ENCODE measurements around the gene BCAS2.
A peak's percentile ranks its signal among the peaks of the same experiment; 100 is the strongest.

BCAS2 gene
- 30.7 to 98.9 (median 88.0) reads per million in 9 experiments for total RNA-seq

DNA sequence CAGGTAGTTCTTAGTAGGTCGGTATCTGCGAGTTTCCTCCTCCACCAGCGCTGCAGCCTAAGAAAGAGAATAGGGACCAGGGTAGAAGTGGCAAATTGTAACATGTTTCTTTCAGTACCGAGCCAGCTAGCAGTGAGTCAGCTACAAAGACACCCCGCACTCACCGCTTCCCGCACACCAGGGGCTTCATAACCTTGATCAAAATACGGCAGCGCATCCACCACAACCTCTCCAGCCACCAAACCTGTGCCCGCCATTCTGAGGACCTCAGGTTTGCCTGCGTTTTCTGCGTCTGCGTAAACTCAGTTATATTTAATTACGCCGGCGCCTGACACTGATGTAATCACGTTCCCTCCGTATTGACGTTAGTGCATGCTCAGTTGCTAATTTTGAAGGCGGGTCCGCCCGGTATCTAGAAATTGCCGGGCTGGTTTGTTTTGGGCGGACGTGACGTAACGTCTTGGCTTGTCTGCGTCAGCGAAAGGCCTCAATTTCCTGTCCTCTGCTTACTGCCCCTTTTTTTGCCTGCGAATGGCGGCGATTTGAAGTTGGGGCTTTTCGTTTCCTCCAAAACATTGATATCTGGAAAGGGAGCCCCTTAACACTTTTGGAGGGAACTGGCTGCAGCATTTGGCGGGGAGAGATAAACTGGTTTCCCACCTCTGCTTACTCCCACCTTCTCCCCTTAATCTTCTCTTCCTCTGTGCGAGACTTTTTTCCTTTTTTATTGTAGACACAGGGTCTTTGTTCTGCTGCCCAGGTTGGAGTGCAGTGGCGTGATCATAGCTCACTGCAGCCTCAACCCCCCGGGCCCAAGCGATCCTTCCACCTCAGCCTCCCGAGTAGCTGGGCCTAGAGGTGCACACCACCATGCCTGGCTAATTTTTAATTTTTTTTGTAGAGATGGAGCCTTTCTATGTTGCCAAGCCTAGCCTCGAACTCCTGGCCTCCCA is at the start of gene BCAS2:
TSS of gene BCAS2 (minus strand) at position 281 of the 953 bp plus-strand sequence. CDS start at position 257, 24 bp downstream.
- no peaks in the 10 kb centered on the region for H3K9me3 Mint-ChIP-seq
- peak within 1 kb of the TSS; percentile 99 for H3K27ac Mint-ChIP-seq
- peaks cover 44% of the 10 kb centered on the region for H3K36me3 Mint-ChIP-seq (ENCODE audit: insufficient read depth)
- peak; percentile 93 for ATAC-seq (replicated peaks)
- DNase-seq = peak; percentile 92 to 95 (median 95)
- peaks cover 14 to 33% of the 10 kb centered on the region in 2 donors for H3K4me1 Mint-ChIP-seq (ENCODE audit: low read depth in 2 of 2)
- peak within 1 kb of the TSS; percentile 90 to 98 for H3K4me3 Mint-ChIP-seq
- no peaks in the 10 kb centered on the region for H3K27me3 Mint-ChIP-seq

DNA sequence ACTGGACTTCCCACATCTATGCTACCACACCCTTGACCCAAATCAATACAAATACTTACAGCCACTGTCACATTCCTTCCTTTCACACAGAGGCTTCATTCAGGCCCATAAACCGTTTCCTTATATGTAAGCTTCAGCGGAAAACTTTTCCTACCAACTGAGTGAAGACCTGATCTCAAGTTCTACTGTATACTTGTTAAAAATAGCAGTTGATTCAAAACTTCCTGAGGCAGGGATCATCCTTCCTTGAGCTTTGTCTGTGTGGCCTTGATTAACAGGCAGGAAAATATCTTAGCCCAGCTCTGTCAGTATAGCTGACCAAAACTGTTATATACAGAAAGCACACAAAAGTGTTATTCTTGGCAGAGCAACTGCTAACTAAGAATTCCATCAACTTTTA is 45.7 kb upstream of the BCAS2 start:
- H3K36me3 Mint-ChIP-seq (ENCODE audit: insufficient read depth) = no peaks in the 10 kb centered on the region
- DNase-seq (no peak), ATAC-seq (replicated peaks) (no peak)
- H3K4me1 Mint-ChIP-seq (ENCODE audit: low read depth in 2 of 2) = no peaks in the 10 kb centered on the region
- H3K9me3 Mint-ChIP-seq = no peaks in the 10 kb centered on the region
- H3K27ac Mint-ChIP-seq = no peak overlapping the region
- no peak overlapping the region for H3K4me3 Mint-ChIP-seq
- peaks cover 11 to 33% of the 10 kb centered on the region in 2 donors for H3K27me3 Mint-ChIP-seq

DNA sequence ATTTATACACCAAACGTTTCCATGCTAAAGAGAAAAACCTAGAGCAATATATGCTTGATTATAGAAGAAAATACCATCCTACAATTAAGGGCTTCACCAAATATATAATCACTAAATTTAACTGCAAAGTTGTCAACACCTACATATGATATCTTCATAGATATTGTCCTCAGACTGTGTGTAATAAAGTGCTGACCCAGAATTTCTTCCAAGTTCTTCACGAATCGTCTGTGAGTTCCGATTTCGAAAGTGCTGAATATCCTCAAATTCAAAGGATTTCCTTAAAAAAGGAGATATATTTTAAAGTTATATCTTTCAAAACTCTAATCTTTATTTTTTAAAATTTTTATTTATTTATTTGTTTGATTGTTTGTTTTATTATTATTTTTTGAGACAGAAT is 41.9 kb upstream of the BCAS2 start:
- no peaks in the 10 kb centered on the region for H3K36me3 Mint-ChIP-seq (ENCODE audit: insufficient read depth)
- H3K4me3 Mint-ChIP-seq = no peak overlapping the region
- no peak for ATAC-seq (replicated peaks)

DNA sequence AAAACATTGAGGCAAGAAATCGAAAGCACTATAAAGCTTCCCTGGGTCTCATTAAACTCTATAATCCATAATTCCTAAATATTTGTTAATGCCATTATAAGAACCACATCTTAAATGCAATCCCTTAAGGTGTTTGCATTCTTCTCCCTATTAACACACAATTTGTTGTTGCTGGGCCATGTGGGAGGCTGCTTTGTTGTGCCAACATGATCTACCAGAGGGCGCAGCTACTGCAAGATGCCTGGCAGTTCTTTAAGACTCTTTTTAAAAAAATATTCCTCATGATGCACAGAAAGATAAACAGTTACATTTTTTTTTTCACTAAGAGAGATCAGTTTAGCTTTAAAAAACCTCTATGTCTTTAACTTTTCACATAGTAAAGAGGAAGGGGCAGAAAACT is 39.0 kb upstream of the BCAS2 start:
- H3K9me3 Mint-ChIP-seq = no peaks in the 10 kb centered on the region
- peaks cover 0 to 13% of the 10 kb centered on the region in 2 donors for H3K27me3 Mint-ChIP-seq
- DNase-seq = no peak
- H3K4me1 Mint-ChIP-seq (ENCODE audit: low read depth in 2 of 2) = no peaks in the 10 kb centered on the region
- H3K4me3 Mint-ChIP-seq = no peak overlapping the region
- no peaks in the 10 kb centered on the region for H3K36me3 Mint-ChIP-seq (ENCODE audit: insufficient read depth)
- no peak for ATAC-seq (replicated peaks)
- H3K27ac Mint-ChIP-seq = no peak overlapping the region

More for the DNA sequence above, 41.9 kb upstream of the BCAS2 start:
- Mint-ChIP-seq H3K9me3 (no peaks in the 10 kb centered on the region), H3K27me3 (peaks cover under 1 to 14% of the 10 kb centered on the region in 2 donors), H3K4me1 (ENCODE audit: low read depth in 2 of 2) (no peaks in the 10 kb centered on the region), H3K27ac (no peak overlapping the region)
- no peak for DNase-seq

DNA sequence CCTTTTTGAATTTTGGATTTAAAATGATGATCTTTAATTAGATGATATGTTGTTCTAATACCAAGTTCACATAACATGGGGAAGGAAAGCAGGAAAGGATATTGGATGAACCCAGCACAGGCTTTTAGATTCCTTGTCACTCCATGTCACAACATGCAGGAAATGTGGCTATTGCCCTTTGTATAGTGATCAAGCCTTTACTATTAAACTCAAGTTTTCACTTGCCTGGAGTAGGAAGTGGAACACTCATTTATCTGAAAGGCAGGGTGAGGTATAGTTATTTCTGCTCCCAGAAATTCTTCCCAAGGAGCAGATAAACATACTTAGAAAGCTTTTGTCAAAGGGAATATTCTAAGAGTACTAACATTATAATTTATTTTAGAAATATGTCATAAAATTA is 37.2 kb upstream of the BCAS2 start:
- Mint-ChIP-seq H3K27ac (no peak overlapping the region), H3K36me3 (ENCODE audit: insufficient read depth) (no peaks in the 10 kb centered on the region), H3K9me3 (no peaks in the 10 kb centered on the region), H3K4me3 (no peak overlapping the region), H3K27me3 (peaks cover 0 to 16% of the 10 kb centered on the region in 2 donors), H3K4me1 (ENCODE audit: low read depth in 2 of 2) (no peaks in the 10 kb centered on the region)
- ATAC-seq (replicated peaks) = no peak
- DNase-seq = no peak

DNA sequence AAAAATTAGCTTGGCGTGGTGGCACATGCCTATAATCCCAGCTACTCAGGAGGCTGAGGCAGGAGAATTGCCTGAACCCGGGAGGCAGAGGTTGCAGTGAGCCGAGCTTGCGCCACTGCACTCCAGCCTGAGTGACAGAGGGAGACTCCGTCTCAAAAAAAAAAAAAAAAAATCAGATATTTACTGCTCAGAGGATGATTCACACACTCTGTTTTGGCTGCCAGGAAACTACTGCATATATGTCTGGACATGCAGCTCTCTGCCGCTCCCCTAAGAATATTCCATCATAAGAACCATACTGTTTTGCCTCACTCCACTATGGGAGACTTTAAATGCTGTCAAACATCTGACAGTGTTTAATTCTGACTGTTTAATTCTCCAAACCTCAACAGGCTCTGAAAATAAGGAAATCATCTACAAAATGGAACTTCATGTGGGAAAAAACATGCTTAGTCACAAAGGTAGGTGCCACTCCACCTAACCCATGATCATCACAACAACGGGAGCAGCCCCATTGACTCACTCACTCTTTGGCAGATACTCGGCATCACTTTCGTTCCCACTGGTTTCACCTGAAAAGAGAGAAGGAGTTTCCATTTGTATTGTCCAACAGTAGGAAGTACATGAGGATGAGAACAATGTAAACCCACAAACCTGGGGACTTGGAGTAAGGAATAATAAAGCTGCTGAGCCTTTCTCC is 29.3 kb upstream of the BCAS2 start:
- Mint-ChIP-seq H3K9me3 (no peaks in the 10 kb centered on the region), H3K4me1 (ENCODE audit: low read depth in 2 of 2) (no peaks in the 10 kb centered on the region), H3K36me3 (ENCODE audit: insufficient read depth) (no peaks in the 10 kb centered on the region), H3K27ac (no peak overlapping the region), H3K4me3 (no peak overlapping the region), H3K27me3 (peaks cover 0 to 10% of the 10 kb centered on the region in 2 donors)
- ATAC-seq (replicated peaks) (no peak), DNase-seq (no peak)

DNA sequence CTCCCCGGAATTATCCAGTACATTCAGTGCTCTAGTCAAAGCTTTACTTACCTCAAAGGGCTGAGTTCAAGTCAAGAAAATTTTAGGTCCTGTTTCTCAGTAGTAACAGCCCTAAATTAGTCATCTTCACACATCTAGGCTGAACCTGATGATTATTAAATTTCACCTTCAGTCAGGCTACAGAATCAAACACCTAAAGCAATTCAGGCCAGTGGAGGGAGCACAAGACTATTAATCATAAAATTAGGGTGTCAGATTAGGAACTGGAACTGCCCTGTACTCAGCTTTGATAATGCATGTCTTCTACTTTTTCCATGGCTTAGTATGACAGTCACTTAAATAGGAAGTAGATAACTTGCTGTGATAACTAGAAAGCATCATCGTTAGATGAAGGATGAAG is 28.4 kb upstream of the BCAS2 start:
- Mint-ChIP-seq H3K9me3 (no peaks in the 10 kb centered on the region), H3K4me3 (no peak overlapping the region), H3K4me1 (ENCODE audit: low read depth in 2 of 2) (no peaks in the 10 kb centered on the region), H3K27ac (no peak overlapping the region), H3K36me3 (ENCODE audit: insufficient read depth) (no peaks in the 10 kb centered on the region), H3K27me3 (peaks cover 0 to 13% of the 10 kb centered on the region in 2 donors)
- ATAC-seq (replicated peaks) (no peak), DNase-seq (no peak)

DNA sequence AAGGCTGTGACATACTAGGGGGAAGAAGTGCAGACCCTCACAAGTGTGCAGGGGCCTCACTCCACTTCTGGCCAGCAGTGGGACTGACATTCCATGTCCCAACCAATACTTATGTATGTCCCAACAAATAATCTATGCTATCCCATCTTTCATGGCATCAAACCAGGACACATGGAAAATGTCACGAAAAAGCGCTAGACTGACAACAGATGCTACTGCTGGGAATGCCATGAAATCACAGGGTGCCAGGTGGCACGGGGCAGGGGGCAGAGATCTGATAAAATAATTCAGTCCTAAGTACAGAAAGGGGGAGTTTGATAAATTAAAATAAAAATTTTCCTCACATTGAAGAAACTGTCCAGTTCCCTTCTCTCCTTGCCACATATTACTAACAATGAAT is 27.6 kb upstream of the BCAS2 start:
- Mint-ChIP-seq H3K4me1 (ENCODE audit: low read depth in 2 of 2) (no peaks in the 10 kb centered on the region), H3K27ac (peak overlapping the region in 1 of 2 donors; percentile 32), H3K36me3 (ENCODE audit: insufficient read depth) (no peaks in the 10 kb centered on the region), H3K4me3 (no peak overlapping the region), H3K9me3 (no peaks in the 10 kb centered on the region), H3K27me3 (peaks cover 0 to 19% of the 10 kb centered on the region in 2 donors)
- no peak for ATAC-seq (replicated peaks)
- no peak for DNase-seq

DNA sequence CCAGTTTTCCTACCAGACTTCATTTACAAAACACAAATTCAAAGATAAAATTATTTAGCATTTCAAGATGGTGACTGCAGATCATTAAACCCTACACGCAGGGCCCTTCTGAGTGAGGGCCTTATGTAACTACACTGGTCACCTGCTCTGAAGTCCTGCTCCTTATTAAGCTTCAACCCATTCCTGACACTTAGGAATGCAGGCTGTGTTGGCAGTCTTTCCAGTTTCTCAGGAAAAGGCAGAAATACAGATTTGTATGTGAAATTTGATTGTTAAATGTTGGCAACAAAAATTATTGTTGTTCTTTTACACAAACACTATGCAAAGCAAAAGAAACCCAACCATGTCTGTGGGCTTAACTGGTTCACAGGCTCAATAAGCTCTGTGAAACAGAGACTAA is 25.8 kb upstream of the BCAS2 start:
- DNase-seq = no peak
- H3K27ac Mint-ChIP-seq = no peak overlapping the region
- peaks cover 0 to 9% of the 10 kb centered on the region in 2 donors for H3K27me3 Mint-ChIP-seq
- no peaks in the 10 kb centered on the region for H3K9me3 Mint-ChIP-seq
- ATAC-seq (replicated peaks) = no peak
- H3K4me3 Mint-ChIP-seq = no peak overlapping the region
- no peaks in the 10 kb centered on the region for H3K36me3 Mint-ChIP-seq (ENCODE audit: insufficient read depth)
- no peaks in the 10 kb centered on the region for H3K4me1 Mint-ChIP-seq (ENCODE audit: low read depth in 2 of 2)

DNA sequence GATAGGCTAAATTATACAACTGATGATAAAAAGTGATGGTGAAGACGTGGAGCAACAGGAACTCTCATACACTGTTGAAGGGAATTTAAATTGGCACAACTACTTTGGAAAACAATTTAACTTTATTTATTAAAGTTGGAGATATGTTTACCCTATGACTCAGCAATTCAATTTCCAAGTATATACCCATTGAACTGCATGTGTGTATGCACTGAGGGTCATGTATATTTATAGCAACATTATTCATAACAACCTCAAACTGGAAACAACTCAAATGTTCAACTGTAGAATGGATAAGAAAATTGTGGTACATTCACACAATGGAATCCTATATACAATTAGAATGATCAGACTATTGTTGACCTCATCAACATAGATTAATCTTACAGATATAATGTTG is 16.5 kb upstream of the BCAS2 start:
- DNase-seq (no peak), ATAC-seq (replicated peaks) (no peak)
- H3K4me3 Mint-ChIP-seq = no peak overlapping the region
- no peaks in the 10 kb centered on the region for H3K9me3 Mint-ChIP-seq
- H3K27ac Mint-ChIP-seq = no peak overlapping the region
- peaks cover 4 to 28% of the 10 kb centered on the region in 2 donors for H3K27me3 Mint-ChIP-seq
- no peaks in the 10 kb centered on the region for H3K4me1 Mint-ChIP-seq (ENCODE audit: low read depth in 2 of 2)
- H3K36me3 Mint-ChIP-seq (ENCODE audit: insufficient read depth) = no peaks in the 10 kb centered on the region

DNA sequence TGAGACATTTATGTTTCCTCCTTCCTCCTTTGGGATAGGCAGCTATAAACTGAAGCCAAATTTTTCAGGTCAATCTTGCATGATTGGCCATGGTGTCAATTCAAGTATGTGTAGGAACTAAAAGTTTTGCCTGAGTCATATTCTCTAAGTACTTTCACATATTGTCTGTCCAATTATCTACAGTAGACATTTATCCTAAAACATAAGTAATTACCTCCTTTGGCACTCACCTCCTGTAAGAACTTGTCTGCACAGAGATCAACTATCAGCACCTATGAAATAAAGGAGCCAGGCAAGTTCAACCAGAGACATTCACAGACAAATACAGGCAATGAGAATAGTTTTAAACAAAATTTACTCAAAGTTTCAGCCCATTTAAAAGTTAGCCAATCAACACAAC is 14.2 kb upstream of the BCAS2 start:
- Mint-ChIP-seq H3K36me3 (ENCODE audit: insufficient read depth) (no peaks in the 10 kb centered on the region), H3K9me3 (no peaks in the 10 kb centered on the region), H3K27me3 (peaks cover 7 to 35% of the 10 kb centered on the region in 2 donors), H3K4me1 (ENCODE audit: low read depth in 2 of 2) (no peaks in the 10 kb centered on the region), H3K4me3 (no peak overlapping the region), H3K27ac (no peak overlapping the region)
- no peak for ATAC-seq (replicated peaks)
- DNase-seq = no peak

DNA sequence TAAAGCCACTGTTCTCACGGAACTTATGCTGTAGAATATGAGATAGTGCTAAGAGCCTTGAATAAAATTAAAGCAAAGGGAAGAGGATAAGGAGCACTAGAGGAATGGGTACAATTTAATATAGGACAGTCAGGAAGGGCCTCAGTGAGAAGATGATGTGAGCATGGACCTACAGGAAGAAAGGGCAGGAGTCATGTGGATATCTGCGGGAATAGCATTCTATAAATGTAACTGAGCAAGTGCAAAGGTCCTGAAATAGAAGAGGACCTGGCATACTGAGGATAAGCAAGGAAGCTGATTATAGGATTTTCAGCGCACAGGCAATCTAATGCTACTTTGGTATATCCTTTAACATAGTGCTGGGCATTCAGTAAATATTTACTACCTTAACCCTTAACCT is 12.6 kb upstream of the BCAS2 start:
- H3K36me3 Mint-ChIP-seq (ENCODE audit: insufficient read depth) = no peaks in the 10 kb centered on the region
- H3K27ac Mint-ChIP-seq = no peak overlapping the region
- DNase-seq (no peak), ATAC-seq (replicated peaks) (no peak)
- no peak overlapping the region for H3K4me3 Mint-ChIP-seq
- H3K27me3 Mint-ChIP-seq = peaks cover 10 to 35% of the 10 kb centered on the region in 2 donors
- no peaks in the 10 kb centered on the region for H3K9me3 Mint-ChIP-seq
- no peaks in the 10 kb centered on the region for H3K4me1 Mint-ChIP-seq (ENCODE audit: low read depth in 2 of 2)

DNA sequence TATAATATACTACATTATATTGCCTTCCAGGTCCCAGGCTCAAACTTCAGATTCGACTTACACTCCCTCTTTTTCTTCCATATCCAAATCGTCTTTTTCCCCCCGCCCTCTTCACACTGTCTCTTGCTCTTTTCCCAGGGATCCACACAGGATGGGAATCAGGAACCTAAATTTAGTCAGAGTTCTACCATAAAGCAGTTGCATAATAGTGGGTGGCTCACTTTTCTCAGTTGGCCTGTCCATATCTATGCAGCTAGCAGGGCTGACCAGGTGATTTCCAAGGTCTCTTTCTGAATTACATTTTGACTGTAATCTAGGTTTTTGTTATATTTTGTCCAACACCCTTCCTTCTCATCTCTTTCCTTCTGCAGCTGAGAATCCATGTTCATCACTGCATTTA is 7.7 kb upstream of the BCAS2 start:
- DNase-seq (no peak), ATAC-seq (replicated peaks) (no peak)
- Mint-ChIP-seq H3K27me3 (peaks cover 17 to 31% of the 10 kb centered on the region in 2 donors), H3K9me3 (no peaks in the 10 kb centered on the region), H3K27ac (no peak overlapping the region), H3K4me1 (ENCODE audit: low read depth in 2 of 2) (no peaks in the 10 kb centered on the region), H3K4me3 (no peak overlapping the region), H3K36me3 (ENCODE audit: insufficient read depth) (no peaks in the 10 kb centered on the region)
